Keratinocyte (primary cell): ENCODE results near the gene VAT1L. TPM values are rescaled to one million over a fixed set of nuclear protein-coding genes. Genes with fewer than 3 reads are reported as not detected.

ENCODE experiments used
- DNase-seq: peaks from one replicate; pipeline ENCODE4 v3.0.0-alpha.2; 2011; ENCODE audit warnings: low read depth, missing footprints, low spot score
- FAIRE-seq: peaks from 2 replicates; lab custom pipeline; 2011; peaks lifted over from hg19 to GRCh38; lab: Jason Lieb, UNC
- H2AFZ ChIP-seq: 2 replicates; pipeline ENCODE4 v1.6.0; 2012; ENCODE audit warnings: low read length, control low read depth, inconsistent platforms; ENCODE audit not compliant: control insufficient read depth
- H3K27ac ChIP-seq: 2 replicates; pipeline ENCODE4 v1.5.1; 2011; ENCODE audit warnings: low read length; ENCODE audit not compliant: control insufficient read depth, insufficient read depth
- H3K27me3 ChIP-seq: 3 replicates; pipeline ENCODE4 v1.6.0; 2011; ENCODE audit warnings: low read length; ENCODE audit not compliant: control insufficient read depth, insufficient read depth; ENCODE audit errors: extremely low read depth
- H3K36me3 ChIP-seq, 2 experiments: 2 replicates in 1 of 2; 3 replicates in 1 of 2; pipeline ENCODE4 v1.5.1; 2011; ENCODE audit warnings: low read length in 2 of 2, mild to moderate bottlenecking in 1 of 2; ENCODE audit not compliant: control insufficient read depth in 2 of 2, insufficient read depth in 2 of 2; ENCODE audit errors: extremely low read depth in 1 of 2
- H3K4me1 ChIP-seq: 3 replicates; pipeline ENCODE4 v1.5.1; 2011; ENCODE audit warnings: low read length; ENCODE audit not compliant: control insufficient read depth, insufficient read depth; ENCODE audit errors: extremely low read depth
- H3K4me2 ChIP-seq: 3 replicates; pipeline ENCODE4 v1.6.0; 2011; ENCODE audit warnings: low read depth, low read length; ENCODE audit not compliant: control insufficient read depth, insufficient read depth; ENCODE audit errors: extremely low read depth
- H3K4me3 ChIP-seq, 3 experiments: fragments of 200-600 bp in 1 of 3; sonication (generic) in 1 of 3; 2 replicates in 2 of 3; 3 replicates in 1 of 3; pipeline ENCODE4 v1.5.1; 2011 to 2016; ENCODE audit warnings: low read length in 3 of 3, mild to moderate bottlenecking in 3 of 3, control low read depth in 2 of 3, inconsistent platforms in 1 of 3, low read depth in 1 of 3, mixed read lengths in 1 of 3, mixed run types in 1 of 3, moderate library complexity in 1 of 3; ENCODE audit not compliant: control insufficient read depth in 2 of 3, insufficient read depth in 2 of 3; ENCODE audit errors: extremely low read depth in 1 of 3
- H3K79me2 ChIP-seq: 2 replicates; pipeline ENCODE4 v1.6.0; 2012; ENCODE audit warnings: low read length; ENCODE audit not compliant: control insufficient read depth, insufficient read depth
- H3K9ac ChIP-seq: 3 replicates; pipeline ENCODE4 v1.6.0; 2011; ENCODE audit warnings: low read length; ENCODE audit not compliant: control insufficient read depth, insufficient read depth; ENCODE audit errors: extremely low read depth
- H3K9me1 ChIP-seq: 3 replicates; pipeline ENCODE4 v1.6.0; 2011; ENCODE audit warnings: low read length; ENCODE audit not compliant: control insufficient read depth, insufficient read depth; ENCODE audit errors: extremely low read depth
- H3K9me3 ChIP-seq: 2 replicates; pipeline ENCODE4 v1.5.1; 2012; ENCODE audit warnings: low read depth, low read length; ENCODE audit not compliant: control insufficient read depth
- H4K20me1 ChIP-seq: 3 replicates; pipeline ENCODE4 v1.6.0; 2011; ENCODE audit warnings: low read length; ENCODE audit not compliant: control insufficient read depth, insufficient read depth; ENCODE audit errors: extremely low read depth
- CTCF ChIP-seq, 3 experiments: IDR thresholded peaks in 1 of 3; conservative IDR thresholded peaks in 1 of 3; optimal IDR thresholded peaks in 1 of 3; 2 replicates in 2 of 3; 3 replicates in 1 of 3; pipeline versions ENCODE3 to v1.5.1; 2011; ENCODE audit warnings: low read length in 3 of 3, mild to moderate bottlenecking in 3 of 3, moderate library complexity in 2 of 3, control low read depth in 1 of 3, inconsistent platforms in 1 of 3; ENCODE audit not compliant: insufficient read depth in 2 of 3; ENCODE audit errors: extremely low read depth in 1 of 3
- EZH2 ChIP-seq: IDR thresholded peaks from one replicate; pipeline ENCODE4 v1.6.1; 2012; ENCODE audit warnings: inconsistent platforms, mild to moderate bottlenecking, low read length, moderate library complexity
- dilution Hi-C: fragments of 300-500 bp; cut with MboI; formaldehyde crosslinking; loops from one replicate; pipeline ENCODE4 v1.7.0; 2020; ENCODE audit warnings: low sequenced_read_pairs; ENCODE audit not compliant: extremely low pct_ligation_motif_present
- polyA plus RNA-seq, 5 experiments: library from polyadenylated mRNA; depleted of rRNA in 3 of 5; stranded (reverse) in 3 of 5; stranded (forward) in 1 of 5; unstranded in 1 of 5; fragments of >200 nt; gene quantifications; 1 replicate in 1 of 5; 2 replicates in 3 of 5; 3 replicates in 1 of 5; pipeline versions ENCODE4 v1.2.1 to v1.2.3, GENCODE V29; 2011 to 2012; ENCODE audit warnings: missing spikeins in 2 of 5, low read depth in 1 of 5, low replicate concordance in 1 of 5

VAT1L gene
- polyA plus RNA-seq, 1 donor (not counting 4 experiments of a cell fraction or from before 2014, with no cell fraction given): not detected

DNA sequence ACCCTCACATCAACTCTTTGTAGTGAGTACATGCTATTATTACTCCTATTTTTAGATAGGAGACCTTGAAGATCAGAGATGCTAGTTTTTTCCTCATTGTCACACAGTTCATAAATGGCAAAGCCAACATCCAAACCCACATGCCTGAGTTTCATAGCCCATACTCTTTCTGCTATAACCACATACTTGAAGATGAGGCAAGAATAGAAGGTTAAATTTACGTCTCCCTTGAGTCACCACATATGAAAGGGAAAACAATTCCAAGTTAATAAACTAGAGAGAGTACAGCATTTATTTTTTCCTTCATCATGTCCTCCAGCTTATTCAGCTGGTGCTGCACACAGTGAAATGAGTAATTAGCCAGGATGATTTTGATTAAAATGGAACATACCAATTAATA is 42.4 kb upstream of the VAT1L start:
- Histone ChIP-seq H2AFZ (no peak overlapping the region), H4K20me1 (no peaks in the 10 kb centered on the region), H3K9me3 (no peaks in the 10 kb centered on the region), H3K9me1 (no peaks in the 10 kb centered on the region), H3K27ac (no peak overlapping the region), H3K36me3 (no peaks in the 10 kb centered on the region), H3K4me1 (no peaks in the 10 kb centered on the region), H3K79me2 (no peaks in the 10 kb centered on the region), H3K4me3 (no peak overlapping the region), H3K27me3 (no peaks in the 10 kb centered on the region), H3K4me2 (no peak overlapping the region), H3K9ac (no peak overlapping the region)
- FAIRE-seq: no peak
- TF ChIP-seq EZH2 (no peak), CTCF (optimal IDR thresholded peaks at IDR 0.05 in 1 of 3, IDR thresholded peaks at IDR 0.05 in 1 of 3, conservative IDR thresholded peaks at IDR 0.05 in 1 of 3; ENCODE audit: extremely low read depth in 1 of 3, insufficient read depth in 2 of 3, low read length in 3 of 3) (no peak)
- dilution Hi-C loops: no loop called here
- DNase-seq: no peak

DNA sequence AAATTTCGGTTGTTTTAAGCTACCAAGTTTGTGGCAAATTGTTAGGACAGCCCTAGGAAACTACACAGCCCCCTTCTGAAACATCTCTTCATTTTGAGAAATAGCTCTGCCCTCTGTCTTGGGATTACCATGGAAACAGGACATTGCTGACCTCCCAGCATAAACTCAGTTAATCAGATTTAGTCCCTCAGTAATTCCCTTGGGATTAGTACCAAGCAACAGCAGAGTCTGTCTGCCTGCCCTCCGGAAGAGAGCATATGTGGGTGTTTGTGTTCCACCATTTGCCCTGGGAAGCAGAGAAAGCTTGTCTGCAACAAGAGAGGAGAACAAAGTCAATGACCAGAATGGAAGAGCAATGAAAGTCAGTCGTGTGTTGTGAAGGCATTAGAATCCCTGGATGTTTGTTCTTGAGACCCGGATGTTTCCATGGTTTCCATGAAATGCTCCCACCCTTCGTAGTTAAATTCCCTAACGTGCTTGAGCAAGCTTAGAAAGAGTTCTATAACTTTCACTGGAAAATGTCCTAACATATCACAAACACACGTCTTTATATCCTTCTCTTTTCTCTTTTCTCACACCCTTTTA is 39.9 kb upstream of the VAT1L start:
- Histone ChIP-seq H3K9me1 (no peaks in the 10 kb centered on the region), H3K36me3 (no peaks in the 10 kb centered on the region), H3K9me3 (no peaks in the 10 kb centered on the region), H3K9ac (no peak overlapping the region), H3K4me1 (no peaks in the 10 kb centered on the region), H3K79me2 (no peaks in the 10 kb centered on the region), H3K4me2 (no peak overlapping the region), H3K27ac (no peak overlapping the region), H2AFZ (no peak overlapping the region), H3K27me3 (no peaks in the 10 kb centered on the region), H4K20me1 (no peaks in the 10 kb centered on the region), H3K4me3 (no peak overlapping the region)
- dilution Hi-C loops: no loop called here
- TF ChIP-seq CTCF (optimal IDR thresholded peaks at IDR 0.05 in 1 of 3, IDR thresholded peaks at IDR 0.05 in 1 of 3, conservative IDR thresholded peaks at IDR 0.05 in 1 of 3; ENCODE audit: extremely low read depth in 1 of 3, insufficient read depth in 2 of 3, low read length in 3 of 3) (no peak), EZH2 (no peak)
- FAIRE-seq (no peak), DNase-seq (no peak)
